ENCODE data around the gene DOLPP1.

DOLPP1 gene

DNA sequence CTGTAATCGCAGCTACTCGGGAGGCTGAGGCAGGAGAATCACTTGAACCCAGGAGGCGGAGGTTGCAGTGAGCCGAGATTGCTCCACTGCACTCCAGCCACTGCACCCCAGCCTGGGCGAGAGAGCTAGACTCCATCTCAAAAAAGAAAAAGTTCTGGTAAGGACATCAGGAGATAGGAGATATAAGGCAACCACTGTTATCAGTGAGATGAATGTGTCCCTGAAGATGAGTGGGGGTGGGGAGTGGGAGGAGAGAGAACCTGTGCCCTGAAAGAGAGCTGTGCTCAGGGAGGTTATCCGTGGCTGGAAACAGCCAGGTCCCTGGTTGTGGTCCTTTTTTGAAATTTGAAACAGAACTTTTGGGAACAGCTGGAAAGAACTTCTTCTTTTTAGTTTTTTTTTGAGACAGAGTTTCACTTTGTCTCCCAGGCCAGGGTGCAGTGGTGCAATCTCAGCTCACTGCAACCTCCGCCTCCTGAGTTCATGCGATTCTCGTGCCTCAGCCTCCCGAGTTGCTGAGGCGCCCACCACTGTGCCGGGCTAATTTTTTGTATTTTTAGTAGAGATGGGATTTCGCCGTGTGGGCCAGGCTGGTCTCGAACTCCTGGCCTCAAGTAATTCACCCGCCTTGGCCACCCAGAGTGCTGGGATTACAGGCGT is 32.9 kb downstream of the DOLPP1 start:
- TF ChIP-seq CTCF (IDR thresholded peaks at IDR 0.05): no peak

- no peak for TF ChIP-seq CTCF (IDR thresholded peaks at IDR 0.05)
Observed at GRCh38 chr9:129118799-129119198, 37.9 kb downstream of the DOLPP1 start.

GRCh38 chr9:129121483-129121882 is 40.6 kb downstream of the DOLPP1 start:
- TF ChIP-seq CTCF (IDR thresholded peaks at IDR 0.05): no peak

- no peak for TF ChIP-seq CTCF (IDR thresholded peaks at IDR 0.05)
Observed at GRCh38 chr9:129122133-129122532, 41.2 kb downstream of the DOLPP1 start.

DNA sequence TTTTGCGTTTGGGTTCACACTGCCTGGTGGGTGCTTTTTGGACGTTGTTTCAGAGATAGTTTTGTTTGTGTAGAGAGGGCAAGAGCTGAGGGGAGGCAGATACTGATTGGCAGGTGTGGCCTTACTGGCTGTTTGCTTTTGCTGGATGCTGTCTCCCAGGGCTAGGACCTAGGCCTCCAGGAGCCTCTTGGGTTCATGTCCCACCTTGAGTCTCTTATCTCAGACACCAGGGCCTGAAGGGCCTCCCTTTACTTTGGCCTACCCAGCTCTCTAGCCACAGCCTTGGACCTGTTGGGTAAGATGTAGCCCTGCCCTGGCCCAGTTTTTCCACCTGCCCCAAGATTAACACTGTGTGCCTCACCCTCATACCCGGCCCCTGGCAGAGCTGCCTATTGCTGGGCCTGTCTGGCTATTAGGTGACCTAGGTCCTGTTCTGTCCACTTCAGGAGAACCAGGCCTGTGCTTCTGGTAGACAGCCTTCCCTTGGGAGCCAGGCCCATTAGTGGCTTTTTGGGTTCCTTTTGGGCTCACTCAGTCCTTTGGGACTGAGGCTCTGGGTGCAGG is 43.7 kb downstream of the DOLPP1 start:
- TF ChIP-seq CTCF (IDR thresholded peaks at IDR 0.05): no peak

DNA sequence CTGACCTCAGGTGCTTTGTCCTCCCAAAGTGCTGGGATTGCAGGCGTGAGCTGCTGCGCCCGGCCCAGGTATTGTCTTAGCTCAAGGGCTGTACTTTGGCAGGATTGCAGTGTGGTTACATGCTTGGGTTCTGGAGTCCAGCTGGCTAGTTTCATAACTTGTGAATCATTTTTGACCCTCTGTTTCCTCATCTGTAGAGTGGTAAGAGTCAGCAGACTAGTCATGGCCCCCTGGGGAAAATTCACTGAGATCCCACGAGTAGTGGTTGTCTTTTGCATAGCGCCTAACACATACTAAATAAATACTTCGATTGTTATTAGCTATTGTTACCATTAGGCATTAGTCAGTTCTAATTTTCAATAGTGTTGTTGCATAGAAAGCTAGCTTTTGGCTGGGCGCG is 44.6 kb downstream of the DOLPP1 start:
- no peak for TF ChIP-seq CTCF (IDR thresholded peaks at IDR 0.05)

DNA sequence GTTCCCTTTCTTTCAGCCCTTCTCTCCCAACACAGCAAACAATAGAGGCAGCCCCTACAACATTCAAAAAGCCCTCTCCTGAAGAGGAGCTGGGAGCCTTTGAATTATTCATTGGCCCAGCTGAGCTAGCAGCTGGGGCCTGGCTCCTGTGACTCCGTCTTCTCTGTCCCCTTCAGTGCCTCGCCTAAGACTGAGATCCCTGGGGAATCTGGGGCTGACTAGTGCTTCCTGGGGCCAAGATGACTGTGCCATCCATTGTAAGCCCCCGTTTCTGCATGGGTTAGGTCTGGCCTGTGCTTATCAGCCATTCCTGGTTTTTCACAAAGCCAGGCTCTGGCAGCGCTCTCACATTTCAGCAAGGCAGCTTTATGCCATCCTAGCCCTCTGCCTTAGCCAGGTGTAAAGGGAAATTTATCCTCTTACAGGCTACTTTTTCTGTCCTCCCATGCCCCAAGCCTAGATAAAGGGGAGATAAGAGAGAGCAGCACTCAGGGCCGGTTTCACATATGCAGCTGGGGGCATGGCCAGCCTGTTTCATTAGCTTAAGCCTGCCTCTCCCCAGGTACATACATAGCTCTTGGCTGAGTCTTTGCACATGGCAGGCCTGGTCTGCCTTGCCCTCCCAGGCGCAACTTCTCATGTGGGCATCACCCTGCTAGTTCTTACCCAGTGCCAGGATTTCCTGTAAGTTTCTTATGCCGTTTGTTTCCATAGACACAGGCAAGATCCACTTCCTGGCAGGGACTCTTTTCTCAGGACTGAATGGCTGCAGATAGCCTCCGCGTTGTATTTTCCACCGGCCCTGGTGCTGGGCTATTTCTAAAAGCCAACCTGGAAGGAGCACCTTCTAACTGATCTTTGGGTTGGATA is 46.1 kb downstream of the DOLPP1 start:
- TF ChIP-seq CTCF (IDR thresholded peaks at IDR 0.05): no peak
